Right atrium auricular region (tissue), 2 donors: ENCODE results near the gene PTCSC3. TPM values are rescaled to one million over a fixed set of nuclear protein-coding genes. Genes with fewer than 3 reads are reported as not detected.

ENCODE experiments used
- DNase-seq: peaks from one replicate; pipeline ENCODE4 v3.0.0-alpha.2; 2019; ENCODE audit warnings: low spot score
- H3K27ac ChIP-seq, 2 donors: fragments of 200-600 bp; sonication (generic); 1 replicate in 1 of 2; 2 replicates in 1 of 2; pipeline ENCODE4 v1.5.1; 2016 to 2019
- H3K27me3 ChIP-seq, 2 donors: fragments of 200-600 bp; sonication (generic); one replicate each; pipeline versions ENCODE4 v1.5.1 to v1.6.0; 2017 to 2019
- H3K36me3 ChIP-seq: fragments of 200-600 bp; sonication (generic); one replicate; pipeline ENCODE4 v1.5.1; 2016
- H3K4me1 ChIP-seq, 2 donors: fragments of 200-600 bp; sonication (generic); one replicate each; pipeline versions ENCODE4 v1.5.1 to v1.6.0; 2017 to 2019
- H3K4me3 ChIP-seq, 2 donors: fragments of 200-600 bp; sonication (generic); 1 replicate in 1 of 2; 2 replicates in 1 of 2; pipeline ENCODE4 v1.5.1; 2017 to 2019; ENCODE audit warnings: mild to moderate bottlenecking in 1 of 2, moderate library complexity in 1 of 2
- H3K9me3 ChIP-seq, 2 donors: fragments of 200-600 bp; sonication (generic); one replicate each; pipeline ENCODE4 v1.5.1; 2019
- CTCF ChIP-seq, 2 donors: fragments of 200-600 bp; sonication (generic); IDR thresholded peaks; one replicate each; pipeline ENCODE4 v1.5.1; 2019; ENCODE audit warnings: antibody characterized with exemption in 2 of 2
- total RNA-seq, 2 donors: library from RNA; depleted of rRNA; stranded (reverse); fragments of >200 nt; gene quantifications; one replicate each; pipeline ENCODE4 v1.1.0, GENCODE V29; 2016

PTCSC3 gene
- total RNA-seq, 2 donors from 2014 or later, result not detected

DNA sequence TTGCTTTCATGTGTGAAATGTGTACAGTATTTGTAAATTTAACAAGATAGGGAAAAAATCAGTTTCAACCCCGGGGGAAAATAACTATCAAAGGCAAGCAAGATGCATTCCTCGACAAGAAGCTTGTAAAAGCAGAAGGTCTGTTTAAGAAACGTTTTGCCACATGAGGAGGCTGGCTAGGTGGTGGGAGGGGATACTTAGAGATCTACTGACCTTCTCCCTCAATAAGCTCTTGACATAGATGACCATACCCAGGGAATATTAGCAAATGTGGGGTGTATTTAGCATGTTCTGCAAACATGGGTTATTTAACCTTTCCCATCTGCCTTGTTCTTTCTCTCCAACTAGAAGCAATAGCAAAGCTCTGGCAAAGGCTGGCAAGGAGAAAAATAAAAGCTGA lies 4.9 kb downstream of the PTCSC3 start:
- no peak for DNase-seq
- no peaks in the 10 kb centered on the region for H3K9me3 ChIP-seq
- no peak for TF ChIP-seq CTCF (IDR thresholded peaks at IDR 0.05)
- H3K4me3 ChIP-seq, result no peak overlapping the region
- no peaks in the 10 kb centered on the region for H3K27me3 ChIP-seq
- no peaks in the 10 kb centered on the region for H3K36me3 ChIP-seq
- H3K4me1 ChIP-seq, result no peaks in the 10 kb centered on the region
- H3K27ac ChIP-seq, result no peak overlapping the region

DNA sequence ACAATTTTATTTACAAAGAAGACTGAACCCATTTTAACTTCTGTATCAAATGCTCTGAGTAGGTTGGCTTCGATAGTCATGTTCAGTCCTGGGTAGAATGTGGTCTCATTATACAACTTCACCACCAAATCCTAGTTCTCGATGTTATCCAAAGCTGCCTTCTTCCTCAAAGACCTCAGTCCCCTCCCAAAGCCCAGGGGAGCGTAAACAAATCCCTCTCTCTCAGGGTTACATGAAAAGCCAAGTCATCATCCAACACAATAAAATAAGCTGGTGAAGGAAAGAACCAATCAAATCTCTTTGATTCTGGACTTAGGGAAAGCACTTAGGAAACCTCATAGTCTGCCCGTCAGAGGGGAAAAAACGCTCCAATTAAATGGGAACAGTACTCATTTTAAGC lies 9.1 kb downstream of the PTCSC3 start:
- no peaks in the 10 kb centered on the region for H3K4me1 ChIP-seq
- no peaks in the 10 kb centered on the region for H3K27me3 ChIP-seq
- no peaks in the 10 kb centered on the region for H3K36me3 ChIP-seq
- H3K9me3 ChIP-seq, result no peaks in the 10 kb centered on the region
- H3K4me3 ChIP-seq, result no peak overlapping the region
- no peak for TF ChIP-seq CTCF (IDR thresholded peaks at IDR 0.05)
- no peak overlapping the region for H3K27ac ChIP-seq
- DNase-seq, result no peak

DNA sequence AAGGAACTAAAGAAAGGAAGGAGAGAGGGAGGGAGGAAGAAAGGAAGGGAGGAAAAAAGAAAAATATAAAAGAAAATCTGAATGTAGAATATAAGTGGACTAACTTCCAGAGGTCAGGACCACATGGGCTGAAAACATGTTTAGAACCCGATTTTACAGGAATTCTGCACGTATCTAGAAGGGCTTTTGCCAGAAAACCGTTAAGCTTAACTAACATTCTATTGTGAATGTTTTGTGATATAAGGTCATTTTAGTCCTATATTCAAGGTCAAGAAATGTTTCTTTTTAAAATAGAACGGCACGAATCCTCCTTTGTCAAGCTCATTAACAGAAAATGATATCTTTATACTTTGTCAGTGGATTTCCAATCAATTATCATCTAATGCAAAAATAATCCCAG lies 13.1 kb downstream of the PTCSC3 start:
- no peak for DNase-seq

GRCh38 chr14:36162267-36162666 lies 14.3 kb downstream of the PTCSC3 start:
- H3K4me3 ChIP-seq, result no peak overlapping the region
- H3K36me3 ChIP-seq, result no peaks in the 10 kb centered on the region
- no peak for DNase-seq
- no peaks in the 10 kb centered on the region for H3K27me3 ChIP-seq
- no peaks in the 10 kb centered on the region for H3K9me3 ChIP-seq
- no peaks in the 10 kb centered on the region for H3K4me1 ChIP-seq
- no peak overlapping the region for H3K27ac ChIP-seq
- no peak for TF ChIP-seq CTCF (IDR thresholded peaks at IDR 0.05)

More for the DNA sequence above, 13.1 kb downstream of the PTCSC3 start:
- Histone ChIP-seq H3K27ac (no peak overlapping the region), H3K4me1 (no peaks in the 10 kb centered on the region), H3K9me3 (no peaks in the 10 kb centered on the region), H3K36me3 (no peaks in the 10 kb centered on the region), H3K4me3 (no peak overlapping the region), H3K27me3 (no peaks in the 10 kb centered on the region)
- TF ChIP-seq CTCF (IDR thresholded peaks at IDR 0.05), result no peak

DNA sequence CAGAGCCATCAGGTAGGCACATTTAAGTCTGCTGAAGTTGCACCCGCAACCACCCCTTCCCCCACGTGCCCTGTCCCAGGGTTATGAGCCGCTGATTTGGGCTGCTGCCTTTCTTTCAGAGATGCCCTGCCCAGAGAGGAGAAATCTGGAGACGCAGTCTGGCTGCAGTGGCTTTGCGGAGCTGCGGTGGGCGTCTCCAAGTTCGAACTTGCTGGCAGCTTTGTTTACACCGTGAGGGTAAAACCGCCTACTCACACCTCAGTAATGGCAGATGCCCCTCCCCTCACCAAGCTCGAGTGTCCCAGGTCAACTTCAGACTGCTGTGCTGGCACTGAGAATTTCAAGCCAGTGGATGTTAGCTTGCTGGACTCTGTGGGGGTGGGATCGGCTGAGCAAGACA lies 14.7 kb downstream of the PTCSC3 start:
- H3K36me3 ChIP-seq, result no peaks in the 10 kb centered on the region
- no peak overlapping the region for H3K27ac ChIP-seq
- H3K4me1 ChIP-seq, result no peaks in the 10 kb centered on the region
- no peak overlapping the region for H3K4me3 ChIP-seq
- no peaks in the 10 kb centered on the region for H3K9me3 ChIP-seq
- TF ChIP-seq CTCF (IDR thresholded peaks at IDR 0.05), result no peak
- no peak for DNase-seq
- H3K27me3 ChIP-seq, result no peaks in the 10 kb centered on the region

DNA sequence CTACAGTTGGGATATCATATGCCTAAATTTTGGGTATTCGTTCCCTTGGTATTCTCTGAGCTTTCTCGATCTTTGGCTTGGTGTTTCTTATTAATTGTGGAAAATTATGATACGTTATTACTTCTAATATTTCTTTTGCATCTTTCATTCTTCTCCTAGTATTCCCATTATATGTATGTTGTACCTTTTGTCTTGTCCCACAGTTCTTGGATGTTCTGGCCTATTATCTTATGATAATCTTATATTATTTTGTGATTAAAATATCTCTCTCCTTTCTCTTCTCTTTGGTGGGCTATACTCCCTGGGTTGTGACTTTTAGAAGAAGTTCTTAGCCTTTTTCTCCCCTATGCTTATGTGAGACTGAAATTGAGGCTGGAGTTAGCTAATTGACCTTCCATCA lies 25.2 kb downstream of the PTCSC3 start:
- Histone ChIP-seq H3K4me3 (no peak overlapping the region), H3K4me1 (no peaks in the 10 kb centered on the region), H3K9me3 (peaks cover 0 to 19% of the 10 kb centered on the region in 2 donors), H3K27ac (no peak overlapping the region), H3K36me3 (no peaks in the 10 kb centered on the region), H3K27me3 (no peaks in the 10 kb centered on the region)
- no peak for TF ChIP-seq CTCF (IDR thresholded peaks at IDR 0.05)
- DNase-seq, result no peak
